H1 (cell line): ENCODE data around the gene RPUSD4. TPM values are rescaled to one million over a fixed set of nuclear protein-coding genes. Genes with fewer than 3 reads are reported as not detected.

Experiments
- CTCF ChIA-PET: fragments of 300-600 bp; sonication (Branson Sonifier 250); formaldehyde crosslinking; loops from one replicate; lab custom pipeline; 2021; ENCODE audit not compliant: partially characterized antibody; lab: Charles Lee
- POLR2A ChIA-PET: fragments of 300-600 bp; sonication (Branson Sonifier 250); formaldehyde crosslinking; loops from one replicate; lab custom pipeline; 2021; ENCODE audit warnings: inconsistent platforms; ENCODE audit not compliant: partially characterized antibody; lab: Charles Lee
- DNase-seq, 2 experiments: peaks; one replicate each; pipeline versions ENCODE4 v3.0.0 to v3.0.0-alpha.2; 2010 to 2022; ENCODE audit warnings: low spot score in 2 of 2, low read depth in 1 of 2, mixed read lengths in 1 of 2
- FAIRE-seq: peaks from 2 replicates; lab custom pipeline; 2011; peaks lifted over from hg19 to GRCh38; lab: Jason Lieb, UNC
- H2AFZ ChIP-seq: 2 replicates; pipeline ENCODE4 v1.8.1; 2012; ENCODE audit warnings: low read length, inconsistent platforms
- H2AK5ac ChIP-seq: 2 replicates; pipeline ENCODE4 v1.6.1; 2013; ENCODE audit warnings: low read depth, low read length
- H2BK120ac ChIP-seq: replicated peaks from 2 replicates; pipeline ENCODE3; 2013; ENCODE audit warnings: low read depth, low read length, inconsistent platforms
- H2BK12ac ChIP-seq: 2 replicates; pipeline ENCODE4 v1.6.1; 2013; ENCODE audit warnings: low read depth, low read length
- H2BK15ac ChIP-seq: 2 replicates; pipeline ENCODE4 v1.6.1; 2013; ENCODE audit warnings: low read length
- H2BK20ac ChIP-seq: 2 replicates; pipeline ENCODE4 v1.6.1; 2013; ENCODE audit warnings: low read length
- H2BK5ac ChIP-seq: 2 replicates; pipeline ENCODE4 v1.6.1; 2013; ENCODE audit warnings: low read depth, low read length
- H3K14ac ChIP-seq: 2 replicates; pipeline ENCODE4 v1.6.1; 2013; ENCODE audit warnings: inconsistent platforms; ENCODE audit not compliant: insufficient read length
- H3K18ac ChIP-seq: 2 replicates; pipeline ENCODE4 v1.6.1; 2013; ENCODE audit warnings: low read length; ENCODE audit errors: extremely low read depth
- H3K23ac ChIP-seq: 2 replicates; pipeline ENCODE4 v1.6.1; 2013; ENCODE audit warnings: inconsistent platforms; ENCODE audit not compliant: insufficient read length
- H3K23me2 ChIP-seq: 2 replicates; pipeline ENCODE4 v1.6.1; 2013; ENCODE audit warnings: low read depth, low read length
- H3K27ac ChIP-seq: 2 replicates; pipeline ENCODE4 v1.6.1; 2011; ENCODE audit warnings: low read depth, low read length, inconsistent platforms
- H3K27me3 ChIP-seq, 4 experiments: replicated peaks in 1 of 4; 1 replicate in 1 of 4; 2 replicates in 3 of 4; pipeline versions ENCODE4 v1.6.1 to v1.8.1; 2011 to 2013; ENCODE audit warnings: low read length in 3 of 4, mild to moderate bottlenecking in 3 of 4, inconsistent platforms in 2 of 4, mixed read lengths in 2 of 4, moderate library complexity in 1 of 4; ENCODE audit not compliant: control insufficient read depth in 3 of 4, insufficient read depth in 3 of 4; ENCODE audit errors: extremely low read depth in 1 of 4
- H3K36me3 ChIP-seq, 4 experiments: 2 replicates each; pipeline versions ENCODE4 v1.6.1 to v1.8.1; 2011 to 2013; ENCODE audit warnings: mild to moderate bottlenecking in 4 of 4, low read length in 3 of 4, moderate library complexity in 2 of 4, control low read depth in 1 of 4, inconsistent platforms in 1 of 4; ENCODE audit not compliant: insufficient read depth in 4 of 4, control insufficient read depth in 2 of 4
- H3K4ac ChIP-seq: replicated peaks from 2 replicates; pipeline ENCODE3; 2013; ENCODE audit warnings: low read length, low read depth, mixed read lengths, inconsistent platforms; ENCODE audit not compliant: insufficient read length
- H3K4me1 ChIP-seq, 4 experiments: replicated peaks in 1 of 4; 1 replicate in 1 of 4; 2 replicates in 3 of 4; pipeline versions ENCODE4 v1.6.1 to v1.8.1; 2011 to 2013; ENCODE audit warnings: low read length in 3 of 4, inconsistent platforms in 2 of 4, mixed read lengths in 1 of 4; ENCODE audit not compliant: insufficient read depth in 4 of 4, control insufficient read depth in 3 of 4
- H3K4me2 ChIP-seq, 2 experiments: 2 replicates each; pipeline versions ENCODE4 v1.6.1 to v1.8.1; 2011 to 2013; ENCODE audit warnings: low read depth in 2 of 2, low read length in 2 of 2, control low read depth in 1 of 2, inconsistent platforms in 1 of 2, mild to moderate bottlenecking in 1 of 2; ENCODE audit not compliant: insufficient read depth in 1 of 2
- H3K4me3 ChIP-seq, 4 experiments: fragments of 200-600, 300-600 bp in 1 of 4; sonication (generic), shearing (Covaris generic), sonication (Bioruptor Twin) in 1 of 4; 2 replicates each; pipeline versions ENCODE4 v1.5.1 to v1.8.1; 2011 to 2016; ENCODE audit warnings: low read length in 4 of 4, low read depth in 3 of 4, control low read depth in 2 of 4, inconsistent platforms in 2 of 4, mild to moderate bottlenecking in 2 of 4, mixed read lengths in 1 of 4, moderate library complexity in 1 of 4; ENCODE audit not compliant: insufficient read depth in 2 of 4; ENCODE audit errors: extremely low read depth in 1 of 4
- H3K56ac ChIP-seq: replicated peaks from 2 replicates; pipeline ENCODE3; 2013; ENCODE audit warnings: low read depth, mild to moderate bottlenecking, mixed read lengths, low read length, inconsistent platforms; ENCODE audit not compliant: insufficient read length
- H3K79me1 ChIP-seq: 2 replicates; pipeline ENCODE4 v1.6.1; 2013; ENCODE audit warnings: low read depth, low read length, control low read depth
- H3K79me2 ChIP-seq, 2 experiments: 2 replicates each; pipeline versions ENCODE4 v1.6.1 to v1.8.1; 2012 to 2013; ENCODE audit warnings: low read length in 2 of 2, mild to moderate bottlenecking in 2 of 2, inconsistent platforms in 1 of 2; ENCODE audit not compliant: insufficient read depth in 2 of 2, control insufficient read depth in 1 of 2
- H3K9ac ChIP-seq, 4 experiments: replicated peaks in 1 of 4; 1 replicate in 1 of 4; 2 replicates in 3 of 4; pipeline versions ENCODE4 v1.6.1 to v1.8.1; 2011 to 2013; ENCODE audit warnings: low read depth in 3 of 4, low read length in 3 of 4, control low read depth in 2 of 4, mild to moderate bottlenecking in 2 of 4, moderate library complexity in 2 of 4, inconsistent platforms in 1 of 4; ENCODE audit errors: extremely low read depth in 1 of 4
- H3K9me3 ChIP-seq, 2 experiments: 2 replicates each; pipeline versions ENCODE4 v1.6.1 to v1.8.1; 2012 to 2013; ENCODE audit warnings: mild to moderate bottlenecking in 2 of 2, moderate library complexity in 2 of 2, control low read depth in 1 of 2, inconsistent platforms in 1 of 2, low read depth in 1 of 2, low read length in 1 of 2, mixed read lengths in 1 of 2; ENCODE audit not compliant: insufficient read depth in 2 of 2
- H4K20me1 ChIP-seq, 2 experiments: replicated peaks in 1 of 2; 2 replicates each; pipeline versions ENCODE3 to v1.8.1; 2011 to 2013; ENCODE audit warnings: inconsistent platforms in 2 of 2, low read length in 2 of 2, mild to moderate bottlenecking in 1 of 2; ENCODE audit not compliant: insufficient read depth in 2 of 2, control insufficient read depth in 1 of 2
- H4K5ac ChIP-seq: 2 replicates; pipeline ENCODE4 v1.6.1; 2013; ENCODE audit warnings: low read length, low read depth, mixed read lengths, inconsistent platforms; ENCODE audit not compliant: insufficient read length
- H4K8ac ChIP-seq: 2 replicates; pipeline ENCODE4 v1.8.0; 2013; ENCODE audit warnings: mild to moderate bottlenecking, moderate library complexity, low read length, inconsistent platforms; ENCODE audit not compliant: insufficient read depth; ENCODE audit errors: extremely low read depth
- H4K91ac ChIP-seq: replicated peaks from 2 replicates; pipeline ENCODE3; 2013; ENCODE audit warnings: low read length, mixed read lengths, inconsistent platforms; ENCODE audit not compliant: insufficient read length
- EP300 ChIP-seq, 2 experiments: IDR thresholded peaks; 1 replicate in 1 of 2; 2 replicates in 1 of 2; pipeline ENCODE4 v1.6.1; 2011 to 2012; ENCODE audit warnings: low read depth in 2 of 2, low read length in 2 of 2, mild to moderate bottlenecking in 2 of 2, borderline replicate concordance in 1 of 2, inconsistent platforms in 1 of 2, moderate library complexity in 1 of 2
- WGBS, 2 experiments: shearing (Covaris generic) in 1 of 2; methylation state at CpG; one replicate each; pipeline versions ENCODE4 v1.1.6 to v1.1.7; 2013 to 2015; ENCODE audit warnings: low lambda C conversion rate in 2 of 2, mixed read lengths in 2 of 2, inconsistent platforms in 1 of 2, low coverage in 1 of 2, missing lambda C conversion rate in 1 of 2; ENCODE audit not compliant: insufficient replicate concordance in 2 of 2, insufficient coverage in 1 of 2, insufficient read length in 1 of 2; ENCODE audit errors: extremely low coverage in 1 of 2, missing lambda C conversion rate in 1 of 2; 5-methylcytosine and 5-hydroxymethylcytosine counted together
- polyA plus RNA-seq, 7 experiments: library from polyadenylated mRNA; depleted of rRNA in 3 of 7; stranded (reverse) in 5 of 7; unstranded in 2 of 7; fragments of >200 nt in 5 of 7; fragments of 200-250 nt in 2 of 7; gene quantifications; 1 replicate in 5 of 7; 2 replicates in 1 of 7; 4 replicates in 1 of 7; pipeline versions ENCODE4 v1.2.1 to v1.2.3, GENCODE V29; 2011 to 2013; ENCODE audit warnings: missing spikeins in 2 of 7, mixed read lengths in 2 of 7
- total RNA-seq: library from RNA; stranded (reverse); fragmentation: NEBNext Ultra II Directional; extraction: Animal tissue kit (Norgen Biotek cat#: 25700); gene quantifications from 2 replicates; pipeline ENCODE4 v1.2.1, GENCODE V29; 2021
- TF ChIP-seq, protein P1 (sequence below): IDR thresholded peaks from 2 replicates; pipeline ENCODE4 v1.6.1; 2012; ENCODE audit warnings: inconsistent platforms

RPUSD4 gene
- total and polyA plus RNA-seq, 2 of the 8 experiments (the other 6 are each of a cell fraction or from before 2014, with no cell fraction given): 36.1 to 50.7 TPM

DNA sequence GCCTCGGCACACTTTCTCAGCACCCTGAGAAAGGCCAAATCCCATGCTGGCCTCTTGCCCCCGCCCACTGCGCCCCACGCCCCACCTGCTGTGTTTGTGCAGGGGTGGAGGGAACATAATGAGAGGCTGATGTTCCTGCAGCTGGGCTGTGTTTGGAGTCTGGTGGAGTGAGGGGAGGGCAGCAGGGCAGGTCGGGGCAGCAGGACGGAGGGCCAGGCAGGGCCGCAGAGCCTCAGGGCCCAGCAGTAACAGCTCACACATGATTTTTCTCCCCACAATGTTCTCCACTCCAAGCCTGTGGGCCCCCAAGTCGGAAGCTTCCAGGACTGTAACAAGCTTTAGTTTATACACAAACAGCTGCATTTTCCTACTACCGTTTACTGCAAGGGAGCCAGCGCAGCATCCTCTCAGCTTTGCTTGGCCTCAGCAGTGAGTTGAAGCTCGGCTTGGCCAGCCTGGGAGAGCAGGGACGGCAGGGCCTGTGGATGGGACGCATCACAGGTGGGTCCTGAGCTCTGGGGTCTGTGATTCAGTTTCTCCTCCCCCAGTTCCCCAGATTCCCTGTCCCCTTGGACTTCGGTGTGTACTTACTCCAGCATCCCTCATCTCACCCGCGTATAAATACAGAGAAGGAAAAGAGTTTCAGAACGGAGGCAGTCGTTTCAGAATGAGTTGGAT lies 51.0 kb downstream of the RPUSD4 start:
- peak overlapping the region; percentile 82 for H2BK20ac ChIP-seq
- peak overlapping the region in 1 of 4 experiments; percentile 29; a peak in 2 of 8 replicates for H3K4me3 ChIP-seq
- H3K4me2 ChIP-seq: peak overlapping the region; percentile 31 to 57
- no peaks in the 10 kb centered on the region for H3K9me3 ChIP-seq
- peak overlapping the region; percentile 72 for H4K8ac ChIP-seq
- POLR2A ChIA-PET: interaction anchor here (0.6 to 1.6 kb wide), 7 partner anchors 10 to 258 kb away, joined by 3 to 5 read pairs (median 3); partner anchors contain the start of genes FAM118B, PUS3 and RPUSD4
- FAIRE-seq (no peak), DNase-seq (no peak)
- H2AFZ ChIP-seq: 0 out of 2 replicates have a peak overlapping the region, but pooled peaks have one; percentile 14
- H3K4ac ChIP-seq: peak overlapping the region; percentile 59
- no peaks in the 10 kb centered on the region for H3K79me2 ChIP-seq
- no peaks in the 10 kb centered on the region; the same call in 1 of the 2 replicates for H3K23me2 ChIP-seq
- H3K27me3 ChIP-seq: no peaks in the 10 kb centered on the region; a peak in 1 of 7 replicates
- 59% methylated on average over 17 of the region's 18 CpGs; no CpG with 5 or more reads in 1 of the 2 experiments for WGBS, 2 experiments
- no peaks in the 10 kb centered on the region for H4K20me1 ChIP-seq
- no peak overlapping the region for H3K14ac ChIP-seq
- peak overlapping the region; percentile 71; the same call in 1 of the 2 replicates for H2BK12ac ChIP-seq
- TF ChIP-seq, protein P1, sequence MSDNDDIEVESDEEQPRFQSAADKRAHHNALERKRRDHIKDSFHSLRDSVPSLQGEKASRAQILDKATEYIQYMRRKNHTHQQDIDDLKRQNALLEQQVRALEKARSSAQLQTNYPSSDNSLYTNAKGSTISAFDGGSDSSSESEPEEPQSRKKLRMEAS: peak; percentile 5; the same call in 1 of the 2 replicates
- TF ChIP-seq EP300 (IDR thresholded peaks at IDR 0.05; ENCODE audit: borderline replicate concordance in 1 of 2, low read depth in 2 of 2, low read length in 2 of 2): no peak
- H3K4me1 ChIP-seq: peaks cover 15 to 33% (median 25%) of the 10 kb centered on the region in 4 experiments
- peak overlapping the region; percentile 96 for H4K91ac ChIP-seq
- H3K36me3 ChIP-seq: no peaks in the 10 kb centered on the region
- CTCF ChIA-PET: interaction anchor here (0.6 to 2.2 kb wide), 12 partner anchors 12 to 238 kb away, joined by 3 to 7 read pairs (median 3); no protein-coding TSS in a partner anchor
- peak overlapping the region; percentile 45 for H4K5ac ChIP-seq
- H3K79me1 ChIP-seq: no peaks in the 10 kb centered on the region
- H3K56ac ChIP-seq: no peak overlapping the region
- peak overlapping the region; percentile 79 for H2BK120ac ChIP-seq
- H3K23ac ChIP-seq: no peak overlapping the region
- no peak overlapping the region for H3K27ac ChIP-seq
- H2BK15ac ChIP-seq: peak overlapping the region; percentile 75; the same call in 1 of the 2 replicates
- peak overlapping the region; percentile 39; the same call in 1 of the 2 replicates for H2AK5ac ChIP-seq
- H3K18ac ChIP-seq: peak overlapping the region; percentile 68; the same call in 1 of the 2 replicates
- H3K9ac ChIP-seq: no peak overlapping the region
- H2BK5ac ChIP-seq: peak overlapping the region; percentile 73
